Hematopoietic multipotent progenitor cell treated with erythropoietin and hydrocortisone succinate and interleukin-3 and kit ligand, for 15 days (in vitro differentiated cells): Measurements from ENCODE around the gene ROR2.
"Not testable (repeated sequence)": the region's sequence is repeated elsewhere in the genome, so short reads cannot be mapped to it uniquely, and the experiment has no call there.

Experiments used
- DNase-seq: peaks from one replicate; pipeline ENCODE4 v3.0.0-alpha.2; 2015; ENCODE audit warnings: low spot score

ROR2 gene

DNA sequence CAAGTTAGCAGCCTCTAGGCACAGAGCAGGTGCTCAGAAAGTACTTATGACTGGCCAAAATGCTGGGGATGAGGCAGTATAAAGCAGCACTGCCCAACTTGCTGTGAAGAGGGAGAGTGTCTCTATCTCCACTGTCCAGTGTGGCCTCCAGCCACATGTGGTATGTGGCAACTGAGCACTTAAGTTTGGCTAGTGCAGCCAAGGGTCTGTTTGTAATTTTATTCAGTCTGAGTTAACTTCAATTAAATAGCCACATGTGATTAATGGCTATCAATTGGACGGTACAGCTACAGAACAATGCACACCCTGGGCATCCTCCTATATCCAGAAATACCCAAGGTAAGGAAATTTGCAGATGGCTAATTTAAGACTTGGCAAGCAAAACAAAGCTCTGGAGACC, 26.9 kb downstream of the ROR2 start:
- no peak for DNase-seq

DNA sequence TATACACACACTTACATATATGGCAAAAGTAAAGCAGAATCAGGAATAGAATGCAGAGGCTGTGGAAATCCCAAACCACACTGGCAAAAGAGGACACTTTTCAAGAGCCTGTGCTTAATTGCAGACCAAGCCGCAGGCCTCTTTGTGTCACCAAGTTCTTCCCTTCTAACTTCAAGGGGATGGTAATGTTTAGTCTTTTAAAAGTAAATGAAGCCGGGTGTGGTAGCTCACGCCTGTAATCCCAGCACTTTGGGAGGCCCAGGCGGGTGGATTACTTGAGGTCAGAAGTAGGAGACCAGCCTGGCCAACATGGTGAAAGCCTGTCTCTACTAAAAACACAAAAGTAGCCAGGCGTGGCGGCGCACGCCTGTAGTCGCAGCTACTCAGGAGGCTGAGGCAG, 28.7 kb downstream of the ROR2 start:
- no peak for DNase-seq

GRCh38 chr9:91920630-91921350, 29.2 kb downstream of the ROR2 start:
- DNase-seq: no peak

- no peak for DNase-seq
Measured at GRCh38 chr9:91919621-91920020, 30.4 kb downstream of the ROR2 start.

DNA sequence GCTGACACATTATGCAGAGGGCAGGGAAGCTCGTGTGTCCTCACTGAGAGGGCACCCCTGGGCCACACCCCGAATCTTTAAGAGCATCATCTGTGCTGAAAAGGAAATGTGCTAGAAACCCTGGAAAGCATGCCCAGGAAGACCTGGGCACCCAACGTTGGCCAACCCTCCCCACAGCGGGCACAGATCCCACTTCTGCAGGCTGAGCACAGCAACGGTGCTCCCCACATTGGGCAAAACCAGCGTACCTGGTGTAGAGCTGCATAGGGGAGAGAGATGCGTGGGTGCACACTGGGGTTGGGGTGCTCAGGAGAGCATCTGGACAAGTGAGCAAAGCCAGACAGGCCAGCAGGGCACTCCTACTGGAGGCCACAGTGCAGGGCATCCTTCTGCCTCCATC, 32.6 kb downstream of the ROR2 start:
- DNase-seq: no peak

DNA sequence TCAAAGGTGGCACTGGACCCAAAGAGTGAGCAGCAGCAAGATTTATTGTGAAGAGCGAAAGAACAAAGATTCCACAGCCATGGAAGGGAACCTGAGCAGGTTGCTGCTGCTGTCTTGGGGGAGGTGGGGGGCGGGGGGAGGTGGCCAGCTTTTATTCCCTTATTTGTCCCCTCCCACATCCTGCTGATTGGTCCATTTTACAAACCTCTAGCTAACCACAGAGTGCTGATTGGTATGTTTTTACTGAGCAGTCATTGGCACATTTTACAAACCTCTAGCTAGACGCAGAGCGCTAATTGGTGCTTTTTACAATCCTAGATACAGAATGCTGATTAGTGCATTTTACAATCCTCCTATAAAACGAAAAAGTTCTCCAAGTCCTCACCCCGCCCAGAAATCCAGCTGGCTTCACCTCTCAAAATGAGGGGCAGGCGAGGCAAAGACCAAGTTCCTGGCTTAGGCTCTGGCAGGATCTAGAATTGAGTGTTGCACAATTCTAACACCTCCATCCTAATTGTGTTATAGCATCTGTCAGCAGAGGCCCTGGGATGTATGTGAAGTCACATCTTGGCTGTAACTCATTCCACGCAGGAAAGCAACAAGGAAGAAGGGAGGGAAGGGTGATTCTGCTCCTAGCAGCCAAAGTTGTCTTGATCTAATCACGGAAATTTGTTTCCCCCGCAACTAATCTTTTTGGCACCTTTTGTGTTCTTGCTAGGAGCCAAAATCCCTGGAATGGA, 34.3 kb downstream of the ROR2 start:
- DNase-seq: no peak

GRCh38 chr9:91914937-91915336, 35.1 kb downstream of the ROR2 start:
- no peak for DNase-seq

DNA sequence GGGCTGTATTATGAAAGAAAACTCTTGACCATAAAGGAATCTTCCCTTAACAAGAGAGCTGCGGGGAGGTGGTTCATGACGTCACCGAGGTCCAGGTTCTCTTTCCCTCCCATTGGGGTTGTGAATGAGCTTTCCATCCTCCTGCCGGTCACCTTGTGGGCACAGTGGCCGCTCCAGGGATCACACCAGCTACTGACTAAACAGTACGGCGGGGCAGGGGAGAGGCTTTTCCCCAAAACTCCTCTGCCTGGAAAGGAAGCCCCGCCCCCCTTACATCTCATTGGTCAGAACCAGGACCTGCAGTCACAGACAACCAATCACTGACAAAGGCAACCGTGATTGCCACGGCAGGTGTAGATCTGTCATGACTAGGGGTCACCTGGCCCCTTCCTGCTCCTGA, 35.6 kb downstream of the ROR2 start:
- no peak for DNase-seq

GRCh38 chr9:91913986-91914385, 36.0 kb downstream of the ROR2 start:
- no peak for DNase-seq

GRCh38 chr9:91913096-91913495, 36.9 kb downstream of the ROR2 start:
- DNase-seq: no peak

GRCh38 chr9:91911657-91912056, 38.4 kb downstream of the ROR2 start:
- DNase-seq: no peak

GRCh38 chr9:91909256-91909655, 40.8 kb downstream of the ROR2 start:
- not testable (repeated sequence) for DNase-seq

GRCh38 chr9:91908746-91909145, 41.3 kb downstream of the ROR2 start:
- no peak for DNase-seq

DNA sequence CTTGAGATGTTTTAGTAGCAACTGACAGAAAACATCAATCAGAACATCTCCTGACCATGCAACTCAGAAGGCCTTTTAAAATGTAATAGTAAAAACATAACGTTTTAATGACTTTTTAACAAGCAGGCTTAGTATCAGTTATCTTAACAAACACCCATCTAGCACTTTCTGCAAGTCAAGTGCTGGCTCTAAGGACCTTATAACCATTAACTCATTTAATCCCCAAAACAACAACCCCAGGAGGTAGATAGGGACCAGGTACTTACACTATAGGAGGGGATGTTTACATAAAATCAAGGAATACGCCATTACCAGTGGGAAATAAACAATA, 41.8 kb downstream of the ROR2 start:
- DNase-seq: no peak

- DNase-seq: peak; percentile 26
Measured at GRCh38 chr9:91907484-91908292, 42.3 kb downstream of the ROR2 start.

DNA sequence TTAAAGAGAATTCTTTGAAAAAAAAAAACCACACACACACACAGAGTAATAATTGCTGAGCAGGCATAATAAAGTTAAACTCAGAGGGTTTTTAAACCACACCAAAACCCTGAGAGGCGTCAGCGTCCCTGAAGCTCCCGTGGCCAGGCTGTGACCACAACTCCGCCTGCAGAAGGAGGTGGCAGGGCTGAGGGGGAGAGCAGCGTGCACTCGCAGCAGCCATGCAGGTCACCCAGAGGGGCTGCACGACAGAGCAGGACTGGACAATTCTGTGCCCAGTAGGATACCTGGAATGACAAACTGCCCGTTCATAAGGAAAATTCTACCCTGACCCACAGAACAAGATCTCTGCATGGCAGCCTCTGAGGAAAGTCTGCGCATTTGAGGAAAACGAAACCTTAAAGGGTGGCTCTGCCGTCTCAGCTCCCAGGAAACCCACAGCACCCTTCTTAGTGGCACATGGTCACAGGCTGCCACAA, 44.0 kb downstream of the ROR2 start:
- DNase-seq: peak; percentile 22

- no peak for DNase-seq
Measured at GRCh38 chr9:91905237-91905650, 44.8 kb downstream of the ROR2 start.

- DNase-seq: no peak
Measured at GRCh38 chr9:91904588-91905236, 45.3 kb downstream of the ROR2 start.

DNA sequence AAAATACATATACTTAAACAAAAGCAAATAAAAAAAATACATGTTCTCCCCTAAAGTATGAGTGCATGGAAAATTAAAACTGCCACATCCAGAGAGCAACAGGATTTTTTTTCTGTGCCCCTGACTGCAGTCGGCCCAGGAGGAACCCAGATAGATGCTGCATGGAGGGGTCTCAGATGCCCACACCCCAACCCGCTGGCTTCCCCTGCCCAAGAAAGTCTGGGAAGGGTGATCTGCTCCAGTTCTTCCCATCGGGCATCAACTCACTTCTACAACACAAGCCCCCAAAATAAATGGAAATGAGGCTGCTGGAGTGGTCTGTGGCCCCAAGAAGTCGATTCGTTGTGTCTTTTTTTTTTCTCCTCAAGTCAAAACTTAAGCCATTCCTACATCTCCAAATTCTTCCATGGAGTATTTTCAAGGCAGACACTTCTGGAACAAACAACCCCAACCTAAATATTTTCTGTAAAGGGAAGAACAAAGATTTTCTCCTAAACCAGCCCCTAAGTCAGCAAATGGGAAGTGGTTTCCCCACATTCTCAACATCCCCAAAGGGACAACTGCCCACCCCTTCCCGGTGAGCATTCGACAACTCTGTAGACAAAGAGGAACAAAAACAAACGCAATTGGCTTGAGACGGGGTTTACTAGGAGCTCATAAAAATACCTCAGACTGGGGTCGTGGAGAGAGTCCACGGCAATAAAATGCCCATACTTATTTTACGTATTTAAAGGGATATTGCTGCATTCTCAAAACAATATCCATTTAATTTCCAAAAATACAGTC, 46.7 kb downstream of the ROR2 start:
- DNase-seq: no peak

DNA sequence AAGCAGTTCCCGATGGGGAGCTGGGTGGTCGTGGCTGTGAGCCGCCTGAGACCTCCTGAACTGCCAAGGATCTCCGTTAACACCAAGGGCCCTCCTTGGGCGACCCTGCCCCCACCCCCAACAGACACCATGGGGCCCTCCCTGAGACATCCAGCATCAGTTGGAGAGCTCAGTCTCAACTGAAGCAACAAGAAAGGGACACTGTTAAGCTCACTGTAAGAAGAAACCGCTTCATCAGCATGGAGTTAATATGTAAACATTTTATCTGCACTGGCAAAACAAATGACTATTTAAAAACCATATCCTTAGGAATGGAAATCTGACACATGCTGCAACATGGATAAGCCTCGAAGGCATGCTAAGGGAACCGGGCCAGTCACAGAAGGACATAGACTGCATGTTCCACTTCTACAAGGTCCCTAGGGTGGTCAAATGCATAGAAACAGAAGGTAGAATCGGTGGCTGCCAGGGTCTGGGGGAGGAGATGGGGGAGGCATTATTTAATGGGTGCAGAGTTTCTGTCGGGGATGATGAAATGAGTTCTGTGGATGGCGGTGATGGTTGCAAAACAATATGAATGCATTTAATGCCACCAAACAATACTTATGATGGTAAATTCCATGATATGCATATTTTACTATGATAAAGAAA, 47.4 kb downstream of the ROR2 start:
- DNase-seq: no peak

- DNase-seq: no peak
Measured at GRCh38 chr9:91900797-91901177, 49.2 kb downstream of the ROR2 start.
